Uterine smooth muscle cell (primary cell): ENCODE results near the gene CACNA1C. TPM values are rescaled to one million over a fixed set of nuclear protein-coding genes. Genes with fewer than 3 reads are reported as not detected.

Experiments used
- total RNA-seq: library from RNA; depleted of rRNA; stranded (reverse); fragments of >200 nt; gene quantifications from 2 replicates; pipeline ENCODE4 v1.2.3, GENCODE V29; 2014

Gene CACNA1C
- total RNA-seq, result 3.1 and 4.1 TPM in 2 replicates

DNA sequence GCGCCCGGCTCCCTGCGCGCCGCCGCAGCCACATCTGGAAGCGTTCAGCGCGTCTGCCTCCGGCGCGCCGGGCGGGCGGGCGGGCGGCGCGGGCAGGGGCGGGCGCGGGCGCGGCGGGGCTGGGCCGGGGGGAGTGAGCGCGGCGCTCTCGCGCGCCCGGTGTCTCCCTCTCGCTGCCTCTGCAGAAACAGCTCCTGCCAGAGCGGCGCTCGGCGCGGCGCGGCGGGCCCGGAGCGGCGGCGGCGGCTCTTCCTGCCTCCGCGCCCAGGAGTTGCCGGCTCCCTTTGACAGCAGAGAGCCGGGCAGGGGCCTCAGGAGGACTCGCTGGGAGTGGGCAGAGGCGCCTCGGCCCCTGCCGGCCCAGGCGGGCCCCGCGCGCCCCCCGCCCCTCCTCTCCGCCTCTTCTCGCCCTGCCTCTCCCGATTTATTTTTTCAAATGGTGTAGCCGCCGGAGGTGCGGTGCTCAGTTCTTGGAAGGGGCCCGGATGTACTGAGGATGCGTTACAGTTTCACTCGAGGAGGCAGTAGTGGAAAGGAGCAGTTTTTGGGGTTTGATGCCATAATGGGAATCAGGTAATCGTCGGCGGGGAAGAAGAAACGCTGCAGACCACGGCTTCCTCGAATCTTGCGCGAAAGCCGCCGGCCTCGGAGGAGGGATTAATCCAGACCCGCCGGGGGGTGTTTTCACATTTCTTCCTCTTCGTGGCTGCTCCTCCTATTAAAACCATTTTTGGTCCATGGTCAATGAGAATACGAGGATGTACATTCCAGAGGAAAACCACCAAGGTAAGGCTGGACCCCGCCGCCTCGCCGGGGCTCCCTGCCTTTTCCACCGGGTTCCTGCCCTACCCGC lies at the start of gene CACNA1C:
CACNA1C (plus strand) TSS at position 162 of the 853 bp plus-strand sequence; CDS start at position 738, 576 bp downstream.

DNA sequence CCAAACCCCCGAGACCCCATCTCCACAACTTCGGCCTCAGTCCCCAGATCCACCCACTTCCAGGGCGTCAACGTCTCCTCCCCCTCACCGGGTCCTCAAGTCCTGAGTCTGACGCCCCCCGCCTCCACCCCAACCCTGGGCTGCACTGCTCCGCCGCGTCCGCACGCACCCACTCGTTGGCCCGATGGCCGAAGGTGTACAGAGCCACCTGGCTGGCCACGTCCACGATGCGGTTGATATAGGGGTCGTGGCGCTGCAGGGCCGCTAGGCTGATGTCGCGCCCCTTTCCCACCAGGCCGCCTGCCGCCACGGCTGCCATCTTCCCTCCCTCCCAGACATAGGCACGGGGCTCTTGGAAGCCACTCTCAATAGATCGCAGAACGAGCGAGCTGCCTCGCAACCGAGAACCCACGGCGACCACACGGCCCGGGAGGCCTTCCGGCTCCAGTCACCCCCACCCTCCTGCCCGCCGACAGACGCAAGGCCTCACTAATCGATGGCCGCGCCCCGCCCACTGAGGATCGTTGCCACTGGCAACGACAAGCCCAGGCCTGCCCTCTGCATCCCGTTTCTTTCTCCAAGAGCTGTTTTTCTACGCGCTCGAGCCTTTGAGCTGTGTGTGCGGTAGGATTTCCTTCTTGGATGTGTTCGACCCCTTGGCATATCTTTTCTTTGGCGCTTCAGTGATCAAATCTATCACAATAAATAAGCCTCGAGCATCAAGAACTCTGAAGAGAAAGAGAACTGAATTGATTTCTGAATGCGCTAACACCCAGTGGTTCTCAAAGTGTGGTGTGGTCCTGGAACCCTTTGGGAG lies 48.5 kb upstream of the CACNA1C start, which contains the start of gene DCP1B:
DCP1B (minus strand) TSS at position 345 of the 817 bp plus-strand sequence; CDS start at position 319, 26 bp downstream.

Other genes with a start within 250 kb of the CACNA1C start
- not detected in 2 replicates for gene LRTM2, start 232.4 kb upstream of the CACNA1C start, total RNA-seq
- 0.33 and 0.87 TPM in 2 replicates for gene CACNA2D4, start 134.3 kb upstream of the CACNA1C start, total RNA-seq
- 8.3 and 8.5 TPM in 2 replicates for gene DCP1B, start 48.5 kb upstream of the CACNA1C start, total RNA-seq